ENCODE measurements around the gene TAF6. TPM values are rescaled to one million over a fixed set of nuclear protein-coding genes. Genes with fewer than 3 reads are reported as not detected.

The TAF6 gene
- total and polyA plus RNA-seq, 9 of the 15 experiments (the other 6 are each of a cell fraction or from before 2014, with no cell fraction given): 0.78 to 78.7 (median 21.3) TPM

DNA sequence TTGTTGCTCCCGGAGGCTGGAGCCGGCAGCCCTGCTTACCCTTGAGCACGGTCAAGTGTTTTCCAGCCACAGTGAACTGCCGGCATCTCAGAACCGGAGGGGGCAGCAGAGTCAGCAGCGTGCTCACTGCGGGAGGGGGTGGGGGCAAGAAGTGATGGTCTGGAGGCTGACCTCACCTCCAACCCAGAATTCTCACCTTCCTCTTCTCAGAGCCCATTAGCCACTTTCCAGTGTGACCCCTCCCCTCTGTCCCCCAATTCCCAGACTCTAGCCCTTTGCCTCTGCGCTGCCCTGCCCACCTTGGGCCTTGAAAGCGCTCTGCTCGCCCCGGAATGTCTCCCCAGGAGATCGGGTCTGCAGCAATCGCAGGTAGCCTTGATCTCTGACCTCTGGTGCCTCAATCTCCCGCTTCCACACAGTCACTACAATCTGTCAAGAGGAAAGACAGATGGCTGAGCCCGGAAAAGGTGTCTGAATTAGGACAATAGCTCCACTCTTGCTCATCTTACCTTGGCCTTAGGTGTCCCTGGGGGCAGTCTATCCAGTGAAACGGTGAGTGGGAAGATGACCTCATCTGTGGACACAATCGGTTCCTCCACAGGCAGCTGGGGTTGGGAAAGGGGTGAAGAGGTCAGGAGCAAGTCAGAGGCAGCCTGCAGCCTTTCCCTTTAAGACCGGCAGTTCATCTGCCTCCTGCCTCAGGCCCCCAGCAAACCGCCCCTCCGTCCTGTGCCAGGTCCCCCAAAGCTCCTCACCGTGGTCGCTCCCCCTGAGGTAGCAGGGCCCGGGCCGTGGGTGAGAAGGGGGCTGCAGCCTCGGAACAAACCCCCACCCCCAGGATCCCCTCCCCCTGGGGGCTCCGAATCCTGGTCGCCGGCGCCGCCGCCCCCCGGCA lies 38.4 kb upstream of the TAF6 start (continued):
- TF ChIP-seq RBBP5 (IDR thresholded peaks at IDR 0.05; ENCODE audit: borderline replicate concordance, insufficient read depth, low read length, poor library complexity, severe bottlenecking): no peak
- TF ChIP-seq ZBTB17 (CRISPR knock-in tag; IDR thresholded peaks at IDR 0.05): no peak
- TF ChIP-seq, protein P1, sequence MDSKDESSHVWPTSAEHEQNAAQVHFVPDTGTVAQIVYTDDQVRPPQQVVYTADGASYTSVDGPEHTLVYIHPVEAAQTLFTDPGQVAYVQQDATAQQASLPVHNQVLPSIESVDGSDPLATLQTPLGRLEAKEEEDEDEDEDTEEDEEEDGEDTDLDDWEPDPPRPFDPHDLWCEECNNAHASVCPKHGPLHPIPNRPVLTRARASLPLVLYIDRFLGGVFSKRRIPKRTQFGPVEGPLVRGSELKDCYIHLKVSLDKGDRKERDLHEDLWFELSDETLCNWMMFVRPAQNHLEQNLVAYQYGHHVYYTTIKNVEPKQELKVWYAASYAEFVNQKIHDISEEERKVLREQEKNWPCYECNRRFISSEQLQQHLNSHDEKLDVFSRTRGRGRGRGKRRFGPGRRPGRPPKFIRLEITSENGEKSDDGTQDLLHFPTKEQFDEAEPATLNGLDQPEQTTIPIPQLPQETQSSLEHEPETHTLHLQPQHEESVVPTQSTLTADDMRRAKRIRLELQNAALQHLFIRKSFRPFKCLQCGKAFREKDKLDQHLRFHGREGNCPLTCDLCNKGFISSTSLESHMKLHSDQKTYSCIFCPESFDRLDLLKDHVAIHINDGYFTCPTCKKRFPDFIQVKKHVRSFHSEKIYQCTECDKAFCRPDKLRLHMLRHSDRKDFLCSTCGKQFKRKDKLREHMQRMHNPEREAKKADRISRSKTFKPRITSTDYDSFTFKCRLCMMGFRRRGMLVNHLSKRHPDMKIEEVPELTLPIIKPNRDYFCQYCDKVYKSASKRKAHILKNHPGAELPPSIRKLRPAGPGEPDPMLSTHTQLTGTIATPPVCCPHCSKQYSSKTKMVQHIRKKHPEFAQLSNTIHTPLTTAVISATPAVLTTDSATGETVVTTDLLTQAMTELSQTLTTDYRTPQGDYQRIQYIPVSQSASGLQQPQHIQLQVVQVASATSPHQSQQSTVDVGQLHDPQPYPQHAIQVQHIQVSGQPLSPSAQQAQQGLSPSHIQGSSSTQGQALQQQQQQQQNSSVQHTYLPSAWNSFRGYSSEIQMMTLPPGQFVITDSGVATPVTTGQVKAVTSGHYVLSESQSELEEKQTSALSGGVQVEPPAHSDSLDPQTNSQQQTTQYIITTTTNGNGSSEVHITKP (IDR thresholded peaks at IDR 0.05; ENCODE audit: partially characterized antibody): peak; percentile 23
- TF ChIP-seq, protein P2, sequence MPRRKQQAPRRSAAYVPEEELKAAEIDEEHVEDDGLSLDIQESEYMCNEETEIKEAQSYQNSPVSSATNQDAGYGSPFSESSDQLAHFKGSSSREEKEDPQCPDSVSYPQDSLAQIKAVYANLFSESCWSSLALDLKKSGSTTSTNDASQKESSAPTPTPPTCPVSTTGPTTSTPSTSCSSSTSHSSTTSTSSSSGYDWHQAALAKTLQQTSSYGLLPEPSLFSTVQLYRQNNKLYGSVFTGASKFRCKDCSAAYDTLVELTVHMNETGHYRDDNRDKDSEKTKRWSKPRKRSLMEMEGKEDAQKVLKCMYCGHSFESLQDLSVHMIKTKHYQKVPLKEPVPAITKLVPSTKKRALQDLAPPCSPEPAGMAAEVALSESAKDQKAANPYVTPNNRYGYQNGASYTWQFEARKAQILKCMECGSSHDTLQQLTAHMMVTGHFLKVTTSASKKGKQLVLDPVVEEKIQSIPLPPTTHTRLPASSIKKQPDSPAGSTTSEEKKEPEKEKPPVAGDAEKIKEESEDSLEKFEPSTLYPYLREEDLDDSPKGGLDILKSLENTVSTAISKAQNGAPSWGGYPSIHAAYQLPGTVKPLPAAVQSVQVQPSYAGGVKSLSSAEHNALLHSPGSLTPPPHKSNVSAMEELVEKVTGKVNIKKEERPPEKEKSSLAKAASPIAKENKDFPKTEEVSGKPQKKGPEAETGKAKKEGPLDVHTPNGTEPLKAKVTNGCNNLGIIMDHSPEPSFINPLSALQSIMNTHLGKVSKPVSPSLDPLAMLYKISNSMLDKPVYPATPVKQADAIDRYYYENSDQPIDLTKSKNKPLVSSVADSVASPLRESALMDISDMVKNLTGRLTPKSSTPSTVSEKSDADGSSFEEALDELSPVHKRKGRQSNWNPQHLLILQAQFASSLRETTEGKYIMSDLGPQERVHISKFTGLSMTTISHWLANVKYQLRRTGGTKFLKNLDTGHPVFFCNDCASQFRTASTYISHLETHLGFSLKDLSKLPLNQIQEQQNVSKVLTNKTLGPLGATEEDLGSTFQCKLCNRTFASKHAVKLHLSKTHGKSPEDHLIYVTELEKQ (CRISPR knock-in tag; IDR thresholded peaks at IDR 0.05): no peak
- TF ChIP-seq RNF2 (IDR thresholded peaks at IDR 0.05): peak; percentile 42; the same call in 1 of the 2 replicates
- TF ChIP-seq, protein P3, sequence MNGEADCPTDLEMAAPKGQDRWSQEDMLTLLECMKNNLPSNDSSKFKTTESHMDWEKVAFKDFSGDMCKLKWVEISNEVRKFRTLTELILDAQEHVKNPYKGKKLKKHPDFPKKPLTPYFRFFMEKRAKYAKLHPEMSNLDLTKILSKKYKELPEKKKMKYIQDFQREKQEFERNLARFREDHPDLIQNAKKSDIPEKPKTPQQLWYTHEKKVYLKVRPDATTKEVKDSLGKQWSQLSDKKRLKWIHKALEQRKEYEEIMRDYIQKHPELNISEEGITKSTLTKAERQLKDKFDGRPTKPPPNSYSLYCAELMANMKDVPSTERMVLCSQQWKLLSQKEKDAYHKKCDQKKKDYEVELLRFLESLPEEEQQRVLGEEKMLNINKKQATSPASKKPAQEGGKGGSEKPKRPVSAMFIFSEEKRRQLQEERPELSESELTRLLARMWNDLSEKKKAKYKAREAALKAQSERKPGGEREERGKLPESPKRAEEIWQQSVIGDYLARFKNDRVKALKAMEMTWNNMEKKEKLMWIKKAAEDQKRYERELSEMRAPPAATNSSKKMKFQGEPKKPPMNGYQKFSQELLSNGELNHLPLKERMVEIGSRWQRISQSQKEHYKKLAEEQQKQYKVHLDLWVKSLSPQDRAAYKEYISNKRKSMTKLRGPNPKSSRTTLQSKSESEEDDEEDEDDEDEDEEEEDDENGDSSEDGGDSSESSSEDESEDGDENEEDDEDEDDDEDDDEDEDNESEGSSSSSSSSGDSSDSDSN (IDR thresholded peaks at IDR 0.05; ENCODE audit: borderline replicate concordance in 1 of 2, low read depth in 2 of 2, low read length in 2 of 2): 0 out of 4 replicates have a peak, but pooled peaks of 1 of the 2 experiments have one; percentile 49
- TF ChIP-seq, protein P4, sequence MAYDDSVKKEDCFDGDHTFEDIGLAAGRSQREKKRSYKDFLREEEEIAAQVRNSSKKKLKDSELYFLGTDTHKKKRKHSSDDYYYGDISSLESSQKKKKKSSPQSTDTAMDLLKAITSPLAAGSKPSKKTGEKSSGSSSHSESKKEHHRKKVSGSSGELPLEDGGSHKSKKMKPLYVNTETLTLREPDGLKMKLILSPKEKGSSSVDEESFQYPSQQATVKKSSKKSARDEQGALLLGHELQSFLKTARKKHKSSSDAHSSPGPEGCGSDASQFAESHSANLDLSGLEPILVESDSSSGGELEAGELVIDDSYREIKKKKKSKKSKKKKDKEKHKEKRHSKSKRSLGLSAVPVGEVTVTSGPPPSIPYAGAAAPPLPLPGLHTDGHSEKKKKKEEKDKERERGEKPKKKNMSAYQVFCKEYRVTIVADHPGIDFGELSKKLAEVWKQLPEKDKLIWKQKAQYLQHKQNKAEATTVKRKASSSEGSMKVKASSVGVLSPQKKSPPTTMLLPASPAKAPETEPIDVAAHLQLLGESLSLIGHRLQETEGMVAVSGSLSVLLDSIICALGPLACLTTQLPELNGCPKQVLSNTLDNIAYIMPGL (CRISPR knock-in tag; IDR thresholded peaks at IDR 0.05): no peak
- no peak for TF ChIP-seq ELF4 (CRISPR knock-in tag; IDR thresholded peaks at IDR 0.05)
- TF ChIP-seq RCOR1 (IDR thresholded peaks at IDR 0.05; ENCODE audit: borderline replicate concordance in 1 of 2, low read depth in 2 of 2, low read length in 2 of 2): peak in 1 of 2 experiments; percentile 57; a peak in 2 of 4 replicates
- peak; percentile 36; the same call in 1 of the 2 replicates for TF ChIP-seq POLR2AphosphoS5 (IDR thresholded peaks at IDR 0.05; ENCODE audit: control insufficient read depth, insufficient read depth, low read depth, low read length)
- TF ChIP-seq, protein P5, sequence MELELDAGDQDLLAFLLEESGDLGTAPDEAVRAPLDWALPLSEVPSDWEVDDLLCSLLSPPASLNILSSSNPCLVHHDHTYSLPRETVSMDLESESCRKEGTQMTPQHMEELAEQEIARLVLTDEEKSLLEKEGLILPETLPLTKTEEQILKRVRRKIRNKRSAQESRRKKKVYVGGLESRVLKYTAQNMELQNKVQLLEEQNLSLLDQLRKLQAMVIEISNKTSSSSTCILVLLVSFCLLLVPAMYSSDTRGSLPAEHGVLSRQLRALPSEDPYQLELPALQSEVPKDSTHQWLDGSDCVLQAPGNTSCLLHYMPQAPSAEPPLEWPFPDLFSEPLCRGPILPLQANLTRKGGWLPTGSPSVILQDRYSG (tag; conservative IDR thresholded peaks at IDR 0.05; ENCODE audit: low read depth): no peak
- TF ChIP-seq GTF2A2 (tag; IDR thresholded peaks at IDR 0.05): no peak

All from K562 (cell line).